GM18909 (cell line): ENCODE data around the gene C5orf34.
A peak's percentile ranks its signal among the peaks of the same experiment; 100 is the strongest.
"Not testable (repeated sequence)": the region's sequence is repeated elsewhere in the genome, so short reads cannot be mapped to it uniquely, and the experiment has no call there.

Source experiments
- ATAC-seq: cut with Tn5 transposase; IDR thresholded peaks from one replicate; pipeline ENCODE4 v1.9.1; 2021; ENCODE audit warnings: mild to moderate bottlenecking; ENCODE audit not compliant: unreplicated experiment, poor library complexity

The C5orf34 gene

GRCh38 chr5:43514816-43515677, at the start of gene C5orf34:
Gene C5orf34, minus strand, starts transcription at chr5:43515148. Its CDS starts 5,809 bp downstream, at chr5:43509339.
- ATAC-seq, result peak; percentile 99

GRCh38 chr5:43564289-43564850, 49.4 kb upstream of the C5orf34 start:
- no peak for ATAC-seq

DNA sequence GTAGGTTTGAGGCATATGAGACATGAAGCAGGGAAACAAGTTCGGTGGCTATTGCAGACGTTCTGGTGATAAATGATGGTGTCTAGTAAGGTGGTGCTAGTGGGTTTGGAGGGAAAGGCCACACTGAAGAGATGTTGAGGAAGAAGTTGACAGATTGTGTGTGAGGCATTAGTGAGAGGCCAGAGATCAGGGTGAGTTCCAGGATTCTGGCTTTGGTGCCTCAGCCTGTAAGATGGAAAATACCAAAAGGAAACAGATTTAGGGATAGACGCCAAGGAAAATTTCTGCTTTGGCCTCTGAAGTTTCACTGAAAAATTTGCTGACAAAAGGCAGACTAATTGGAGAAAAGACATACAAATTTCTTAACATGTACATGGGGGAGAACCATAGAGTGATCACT, 48.4 kb upstream of the C5orf34 start:
- ATAC-seq, result no peak

GRCh38 chr5:43561356-43561755, 46.4 kb upstream of the C5orf34 start:
- ATAC-seq, result no peak

GRCh38 chr5:43560128-43560527, 45.2 kb upstream of the C5orf34 start:
- ATAC-seq, result no peak

- ATAC-seq, result peak; percentile 79
Measured at GRCh38 chr5:43556857-43557542, 42.1 kb upstream of the C5orf34 start, which contains the start of gene PAIP1. Gene PAIP1, minus strand, starts transcription at chr5:43557077. Its CDS starts 231 bp downstream, at chr5:43556846.

GRCh38 chr5:43556607-43556856, 41.6 kb upstream of the C5orf34 start:
- ATAC-seq, result peak; percentile 92

DNA sequence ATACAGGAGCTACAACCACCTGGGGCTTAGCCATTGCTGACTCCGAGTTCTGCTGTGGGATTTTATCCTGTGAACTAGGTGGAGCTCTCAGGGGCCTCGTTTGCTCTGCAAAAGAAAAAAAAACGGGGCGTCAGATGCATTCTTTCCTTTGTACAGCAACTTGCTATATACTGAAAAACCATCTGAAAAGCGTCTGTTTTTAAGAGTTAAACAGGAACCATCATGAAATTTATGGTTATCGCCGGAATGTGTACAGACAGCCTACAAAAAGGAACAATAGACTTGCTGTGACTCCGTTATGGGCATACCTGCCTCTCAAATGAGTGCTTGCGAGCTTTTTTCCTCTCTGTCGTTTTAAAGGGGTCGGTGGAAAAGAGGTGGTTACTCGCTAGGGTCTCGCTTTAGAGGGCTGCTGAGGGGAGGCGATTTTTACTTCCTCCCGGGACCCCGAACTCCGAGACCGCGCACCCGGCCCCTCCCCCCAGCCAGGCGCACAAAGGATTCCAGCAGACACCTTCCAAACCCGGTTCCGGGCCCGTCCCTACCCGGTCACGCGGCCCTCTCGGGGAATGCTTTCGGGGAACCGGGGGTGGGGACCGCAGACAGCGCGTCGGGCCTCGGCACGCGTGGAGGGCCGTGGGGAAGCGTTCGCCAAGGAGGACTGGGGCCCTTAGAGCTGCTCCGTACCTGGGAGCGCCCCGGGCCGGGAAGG, 41.1 kb upstream of the C5orf34 start:
- ATAC-seq, result peak; percentile 31

DNA sequence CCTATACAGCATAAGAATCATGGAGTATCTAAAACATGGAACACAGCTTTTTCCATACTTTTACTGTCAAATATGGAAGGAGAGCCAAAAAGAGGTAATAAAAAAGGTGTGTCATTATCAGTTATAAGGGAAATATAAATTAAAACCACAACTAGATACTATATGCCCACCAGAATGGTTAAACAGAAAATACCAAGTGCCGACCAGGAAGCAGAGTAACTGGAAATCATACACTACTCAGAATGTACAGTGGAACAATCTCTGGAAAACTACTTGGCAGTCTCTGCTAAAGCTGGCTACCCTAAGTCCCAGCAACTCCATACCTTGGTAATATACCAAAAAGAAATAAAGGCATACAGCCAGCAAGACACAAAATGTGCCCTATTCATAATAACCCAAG, 39.5 kb upstream of the C5orf34 start:
- no peak for ATAC-seq

DNA sequence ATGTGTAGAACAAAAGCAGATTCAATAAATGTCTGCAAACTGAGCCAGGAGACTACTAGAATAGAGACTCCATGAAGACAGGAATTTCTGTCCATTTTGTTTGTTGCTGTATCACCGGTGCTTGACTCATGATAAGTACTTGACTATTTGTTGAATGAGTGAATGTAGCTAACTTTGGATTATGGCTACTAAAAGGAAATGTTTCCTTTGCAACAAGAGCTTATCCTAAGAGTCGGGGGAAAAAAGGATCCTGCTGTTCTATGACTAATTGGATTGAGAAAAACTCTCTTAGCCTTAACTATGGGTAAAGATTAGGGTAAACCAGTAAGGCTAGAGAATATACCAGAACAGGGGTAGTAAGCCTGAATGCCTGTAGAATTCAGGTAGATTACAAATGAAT, 38.4 kb upstream of the C5orf34 start:
- ATAC-seq, result no peak

DNA sequence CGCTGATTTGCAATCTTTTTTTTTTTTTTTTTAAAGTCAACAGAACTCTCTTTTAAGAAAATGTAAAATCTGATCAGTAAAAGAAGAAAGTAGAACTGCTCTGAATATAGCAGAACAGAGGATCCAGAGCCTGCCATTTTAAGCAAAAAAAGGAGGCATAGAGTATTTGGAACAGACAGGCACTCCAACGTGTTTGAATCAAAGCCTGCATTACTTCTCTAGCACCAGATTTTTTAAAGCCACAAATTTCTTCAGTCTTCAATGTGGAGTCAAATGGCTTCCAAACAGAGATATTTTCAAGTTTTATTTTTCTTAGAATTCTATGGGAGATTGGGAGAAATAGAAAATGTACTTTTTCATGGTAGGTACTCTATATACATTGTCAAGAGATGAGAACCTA, 36.8 kb upstream of the C5orf34 start:
- ATAC-seq, result no peak

GRCh38 chr5:43549272-43549671, 34.3 kb upstream of the C5orf34 start:
- ATAC-seq, result not testable (repeated sequence)

DNA sequence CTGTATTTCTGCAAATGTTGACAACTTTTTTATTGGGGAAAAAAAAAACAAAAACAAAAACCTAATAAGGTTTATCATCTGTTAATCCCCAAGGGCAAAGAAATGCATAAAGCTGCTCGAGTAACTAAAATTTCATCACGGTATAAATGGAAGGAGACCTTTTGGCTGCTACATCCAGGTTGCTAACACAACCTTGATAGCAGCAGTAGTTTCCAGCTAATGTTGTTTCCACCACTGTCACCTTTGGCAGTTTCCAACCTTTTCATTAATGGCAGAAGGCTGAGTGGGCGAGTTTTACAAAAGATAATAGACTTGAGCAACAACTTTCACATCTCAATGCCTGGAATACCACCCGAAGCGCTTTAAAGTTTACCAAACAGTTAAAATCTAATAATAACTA, 33.4 kb upstream of the C5orf34 start:
- no peak for ATAC-seq

- ATAC-seq, result no peak
Measured at GRCh38 chr5:43547532-43547931, 32.6 kb upstream of the C5orf34 start.

DNA sequence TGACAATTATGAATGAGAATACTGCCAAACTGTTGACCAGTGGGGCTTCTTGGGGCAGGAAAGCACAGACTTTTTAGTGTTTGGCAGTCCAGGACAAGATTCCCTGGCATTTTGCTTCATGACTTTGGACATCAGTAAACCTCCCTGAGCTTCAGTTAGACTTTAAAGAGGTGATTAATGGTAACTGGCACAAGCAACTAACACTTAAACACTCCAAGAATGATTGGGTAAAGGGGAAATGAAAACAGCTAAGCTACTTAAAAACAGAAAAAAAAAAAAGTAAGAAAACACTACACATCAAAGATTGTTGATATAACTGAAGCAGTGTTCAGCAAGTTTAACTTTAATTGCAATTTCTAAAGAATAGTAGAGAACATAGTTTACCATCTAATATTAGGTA, 28.5 kb upstream of the C5orf34 start:
- ATAC-seq, result no peak

GRCh38 chr5:43540746-43541145, 25.8 kb upstream of the C5orf34 start:
- no peak for ATAC-seq

GRCh38 chr5:43536972-43537371, 22.0 kb upstream of the C5orf34 start:
- ATAC-seq, result no peak

DNA sequence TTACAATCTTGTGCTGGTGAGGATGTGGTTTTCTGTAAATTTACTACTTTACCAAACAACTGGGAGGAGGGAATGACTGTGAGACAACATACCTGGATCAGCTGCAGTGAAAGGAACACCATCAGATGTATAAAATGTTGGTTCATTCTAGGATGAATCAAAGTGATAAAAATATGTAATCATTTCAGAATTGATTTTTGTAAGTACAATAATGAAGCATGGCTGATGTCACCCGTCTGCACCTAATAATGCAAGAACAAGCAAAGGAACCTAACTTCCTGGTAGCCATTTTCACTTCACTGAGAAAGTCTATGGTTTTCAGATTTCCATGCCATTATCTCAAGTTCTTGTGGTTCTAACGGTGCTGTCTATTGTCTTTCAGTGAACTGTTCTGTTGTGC, 18.7 kb upstream of the C5orf34 start:
- no peak for ATAC-seq

DNA sequence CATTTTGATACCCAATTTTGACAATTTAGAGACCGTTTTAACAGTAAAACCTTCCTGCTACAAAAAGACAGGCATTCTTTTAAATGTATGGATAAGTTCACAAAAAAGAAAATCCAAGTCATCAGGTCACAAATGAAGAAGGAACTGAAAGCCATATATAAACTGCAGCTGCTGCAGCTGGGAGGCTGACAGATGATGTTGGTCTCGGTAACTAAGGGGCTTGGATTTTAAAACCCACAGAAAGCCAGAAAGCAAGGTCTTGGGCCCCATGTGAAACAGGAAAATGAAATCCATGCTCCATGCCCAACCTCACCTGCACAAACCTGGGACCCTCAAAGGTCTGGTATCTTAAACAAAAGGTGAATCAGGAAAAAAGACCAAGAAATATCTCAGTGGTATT, 15.7 kb upstream of the C5orf34 start:
- no peak for ATAC-seq

GRCh38 chr5:43523662-43524072, 8.7 kb upstream of the C5orf34 start:
- no peak for ATAC-seq

- no peak for ATAC-seq
Measured at GRCh38 chr5:43520615-43521014, 5.7 kb upstream of the C5orf34 start.
